Endothelial cell (in vitro differentiated cells): ENCODE results near the gene ABCC12. TPM values are rescaled to one million over a fixed set of nuclear protein-coding genes. Genes with fewer than 3 reads are reported as not detected.

Experiments used
- DNase-seq: peaks from one replicate; pipeline ENCODE4 v3.0.0; 2021; ENCODE audit warnings: low spot score
- H3K27ac Mint-ChIP-seq: one replicate; pipeline ENCODE4 v1.8.0; 2021; ENCODE audit warnings: mixed read lengths, inconsistent platforms; ENCODE audit not compliant: unreplicated experiment
- H3K27me3 Mint-ChIP-seq: one replicate; pipeline ENCODE4 v1.8.0; 2021; ENCODE audit warnings: mild to moderate bottlenecking, moderate library complexity, mixed read lengths, inconsistent platforms; ENCODE audit not compliant: unreplicated experiment
- H3K36me3 Mint-ChIP-seq: one replicate; pipeline ENCODE4 v1.8.0; 2021; ENCODE audit warnings: mild to moderate bottlenecking, low read depth, mixed read lengths, inconsistent platforms; ENCODE audit not compliant: unreplicated experiment
- H3K4me1 Mint-ChIP-seq: one replicate; pipeline ENCODE4 v1.8.0; 2021; ENCODE audit warnings: mild to moderate bottlenecking, mixed read lengths, inconsistent platforms; ENCODE audit not compliant: unreplicated experiment
- H3K4me3 Mint-ChIP-seq: one replicate; pipeline ENCODE4 v1.8.0; 2021; ENCODE audit warnings: mild to moderate bottlenecking, mixed read lengths, inconsistent platforms; ENCODE audit not compliant: unreplicated experiment
- H3K9me3 Mint-ChIP-seq: one replicate; pipeline ENCODE4 v1.8.0; 2021; ENCODE audit warnings: mixed read lengths, inconsistent platforms; ENCODE audit not compliant: unreplicated experiment
- total RNA-seq: library from RNA; stranded (reverse); fragmentation: NEBNext Ultra II Directional; extraction: Animal tissue kit (Norgen Biotek cat#: 25700); gene quantifications from one replicate; pipeline ENCODE4 v1.2.1, GENCODE V29; 2021; ENCODE audit not compliant: unreplicated experiment
- TF ChIP-seq, protein P1 (sequence below): fragments of 200-600 bp; sonication (generic); IDR thresholded peaks from one replicate; pipeline ENCODE4 v1.5.0; 2021; ENCODE audit warnings: antibody characterized with exemption; ENCODE audit not compliant: unreplicated experiment

The ABCC12 gene
- total RNA-seq, 1 donor from 2014 or later = 0.31 TPM

DNA sequence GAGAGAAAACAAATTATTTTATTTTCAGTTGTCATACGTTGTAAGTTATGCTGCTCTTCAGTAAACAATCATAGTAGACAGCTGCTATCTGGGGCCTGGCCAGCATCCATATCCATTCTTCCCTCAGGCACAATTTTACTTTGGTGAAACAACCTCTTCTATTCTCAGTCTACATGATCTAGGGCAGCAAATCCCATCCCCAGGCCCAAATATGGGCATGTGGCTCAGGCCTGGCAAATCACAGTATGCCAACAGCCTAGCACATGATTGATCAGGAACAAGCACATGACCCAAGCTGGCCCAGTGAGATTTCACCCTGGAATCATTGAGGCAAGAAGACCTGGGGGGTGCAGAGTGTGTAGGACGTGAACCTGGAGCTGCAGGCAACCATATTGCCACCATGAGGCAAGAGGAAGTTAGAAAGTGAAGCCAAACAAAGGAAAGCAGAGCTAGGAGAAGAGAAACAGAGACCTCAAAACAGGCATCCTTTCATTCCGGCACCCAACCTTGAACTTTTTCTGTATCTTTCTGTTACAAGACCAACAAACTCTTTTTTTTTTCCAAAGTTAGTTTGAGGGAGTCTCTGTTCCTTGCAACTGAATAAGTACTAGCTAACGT lies 10.3 kb upstream of the ABCC12 start:
- TF ChIP-seq, protein P1, sequence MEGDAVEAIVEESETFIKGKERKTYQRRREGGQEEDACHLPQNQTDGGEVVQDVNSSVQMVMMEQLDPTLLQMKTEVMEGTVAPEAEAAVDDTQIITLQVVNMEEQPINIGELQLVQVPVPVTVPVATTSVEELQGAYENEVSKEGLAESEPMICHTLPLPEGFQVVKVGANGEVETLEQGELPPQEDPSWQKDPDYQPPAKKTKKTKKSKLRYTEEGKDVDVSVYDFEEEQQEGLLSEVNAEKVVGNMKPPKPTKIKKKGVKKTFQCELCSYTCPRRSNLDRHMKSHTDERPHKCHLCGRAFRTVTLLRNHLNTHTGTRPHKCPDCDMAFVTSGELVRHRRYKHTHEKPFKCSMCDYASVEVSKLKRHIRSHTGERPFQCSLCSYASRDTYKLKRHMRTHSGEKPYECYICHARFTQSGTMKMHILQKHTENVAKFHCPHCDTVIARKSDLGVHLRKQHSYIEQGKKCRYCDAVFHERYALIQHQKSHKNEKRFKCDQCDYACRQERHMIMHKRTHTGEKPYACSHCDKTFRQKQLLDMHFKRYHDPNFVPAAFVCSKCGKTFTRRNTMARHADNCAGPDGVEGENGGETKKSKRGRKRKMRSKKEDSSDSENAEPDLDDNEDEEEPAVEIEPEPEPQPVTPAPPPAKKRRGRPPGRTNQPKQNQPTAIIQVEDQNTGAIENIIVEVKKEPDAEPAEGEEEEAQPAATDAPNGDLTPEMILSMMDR = no peak
- peak overlapping the region; percentile 94 for H3K27ac Mint-ChIP-seq
- peaks cover 7% of the 10 kb centered on the region for H3K27me3 Mint-ChIP-seq
- H3K36me3 Mint-ChIP-seq = no peaks in the 10 kb centered on the region
- DNase-seq = no peak
- no peaks in the 10 kb centered on the region for H3K9me3 Mint-ChIP-seq
- no peak overlapping the region for H3K4me3 Mint-ChIP-seq
- peaks cover 22% of the 10 kb centered on the region for H3K4me1 Mint-ChIP-seq

DNA sequence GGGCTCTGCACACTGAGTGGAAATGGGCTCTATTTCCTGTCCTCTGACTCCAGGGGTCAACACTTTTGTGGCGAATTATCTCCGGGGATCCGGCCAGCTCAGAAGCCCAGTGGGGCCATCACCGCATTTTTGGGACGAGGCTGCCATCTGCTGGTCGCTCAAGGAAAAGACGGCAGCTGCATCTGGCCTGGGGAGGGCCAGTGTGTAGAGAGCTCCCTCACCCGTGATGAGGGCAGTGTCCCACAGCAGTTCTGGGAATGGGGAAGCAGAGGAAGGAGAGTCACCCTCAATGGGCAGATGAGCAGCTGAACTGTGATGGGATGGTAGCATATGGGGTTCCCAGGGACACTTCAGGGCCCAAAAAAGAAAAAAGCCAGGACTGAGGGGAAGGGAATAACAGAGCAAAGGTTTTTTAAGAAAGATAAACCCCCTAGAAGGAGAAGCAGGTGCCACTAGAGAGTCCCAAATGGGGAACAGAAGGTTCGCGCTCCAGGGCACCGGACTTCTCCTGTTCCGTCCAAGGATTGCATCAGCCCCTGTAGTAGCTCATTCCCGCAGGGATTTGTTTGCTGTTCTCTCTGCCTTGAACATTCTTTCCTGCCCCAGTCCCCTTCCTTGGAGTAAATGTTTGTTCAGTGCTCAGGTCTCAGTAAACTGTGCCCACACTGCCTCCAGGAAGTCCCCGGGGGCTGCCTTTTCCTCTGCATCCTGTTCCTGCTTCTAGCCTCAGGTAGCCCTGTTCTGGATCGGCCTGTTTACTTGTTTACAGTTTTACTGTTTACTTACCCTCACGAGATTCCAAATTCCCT lies 9.3 kb upstream of the ABCC12 start:
- TF ChIP-seq, protein P1 = peak; percentile 91
- H3K27me3 Mint-ChIP-seq = peaks cover 7% of the 10 kb centered on the region
- peaks cover 22% of the 10 kb centered on the region for H3K4me1 Mint-ChIP-seq
- peak overlapping the region; percentile 94 for H3K27ac Mint-ChIP-seq
- peak; percentile 85 for DNase-seq
- no peaks in the 10 kb centered on the region for H3K36me3 Mint-ChIP-seq
- no peak overlapping the region for H3K4me3 Mint-ChIP-seq
- no peaks in the 10 kb centered on the region for H3K9me3 Mint-ChIP-seq

DNA sequence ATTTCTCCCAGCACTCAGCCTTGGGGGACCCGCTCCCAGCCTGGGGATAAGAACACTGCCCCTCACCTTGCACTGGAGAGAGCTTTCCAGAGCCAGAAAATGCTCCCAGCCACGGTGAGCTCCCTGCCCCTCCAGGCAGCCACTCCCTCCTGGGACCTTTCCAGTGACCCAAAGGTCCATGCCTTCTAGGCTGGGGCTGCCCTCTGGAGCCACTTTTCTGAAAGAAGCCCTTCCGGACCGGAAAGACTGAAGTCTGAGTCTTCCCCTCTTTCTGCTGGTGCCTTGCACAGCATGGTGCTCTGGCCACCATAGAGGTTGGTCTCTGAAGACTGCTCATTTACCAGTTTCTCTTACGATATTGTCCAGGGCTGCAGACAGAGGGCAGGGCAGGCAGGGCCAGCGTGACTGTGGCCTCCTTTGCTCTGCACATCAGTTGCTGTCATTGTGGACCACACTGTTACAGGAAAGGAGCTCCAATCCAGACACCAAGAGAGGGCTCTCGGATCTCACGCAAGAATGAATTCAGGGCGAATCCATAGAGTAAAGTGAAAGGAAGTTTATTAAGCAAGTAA lies 7.1 kb upstream of the ABCC12 start:
- no peaks in the 10 kb centered on the region for H3K36me3 Mint-ChIP-seq
- no peak overlapping the region for H3K27ac Mint-ChIP-seq
- H3K4me3 Mint-ChIP-seq = no peak overlapping the region
- H3K27me3 Mint-ChIP-seq = peaks cover 7% of the 10 kb centered on the region
- TF ChIP-seq, protein P1 = no peak
- H3K4me1 Mint-ChIP-seq = peaks cover 22% of the 10 kb centered on the region
- no peak for DNase-seq
- no peaks in the 10 kb centered on the region for H3K9me3 Mint-ChIP-seq

DNA sequence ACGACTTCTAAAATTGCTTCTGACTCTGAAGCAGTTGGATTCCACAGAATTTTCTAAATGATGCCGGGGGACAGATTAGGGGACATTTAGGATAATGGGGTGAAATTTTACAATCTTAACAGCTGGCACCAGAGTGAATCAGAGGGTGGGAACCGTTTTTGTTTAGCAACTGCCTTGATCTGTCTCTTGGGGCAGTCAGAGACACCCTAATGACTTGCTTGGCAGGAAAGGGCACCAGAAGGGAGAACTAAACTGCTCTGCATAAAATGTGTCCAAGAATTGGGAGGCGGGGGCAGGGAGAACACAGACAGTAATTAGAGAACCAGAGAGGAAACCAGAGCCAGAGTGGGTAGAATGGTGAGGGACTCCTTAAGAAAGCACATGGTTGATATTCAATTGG lies 6.1 kb upstream of the ABCC12 start:
- Mint-ChIP-seq H3K27me3 (peaks cover 7% of the 10 kb centered on the region), H3K27ac (no peak overlapping the region), H3K36me3 (no peaks in the 10 kb centered on the region), H3K4me1 (peaks cover 22% of the 10 kb centered on the region), H3K4me3 (no peak overlapping the region), H3K9me3 (no peaks in the 10 kb centered on the region)
- no peak for DNase-seq
- TF ChIP-seq, protein P1 = no peak

DNA sequence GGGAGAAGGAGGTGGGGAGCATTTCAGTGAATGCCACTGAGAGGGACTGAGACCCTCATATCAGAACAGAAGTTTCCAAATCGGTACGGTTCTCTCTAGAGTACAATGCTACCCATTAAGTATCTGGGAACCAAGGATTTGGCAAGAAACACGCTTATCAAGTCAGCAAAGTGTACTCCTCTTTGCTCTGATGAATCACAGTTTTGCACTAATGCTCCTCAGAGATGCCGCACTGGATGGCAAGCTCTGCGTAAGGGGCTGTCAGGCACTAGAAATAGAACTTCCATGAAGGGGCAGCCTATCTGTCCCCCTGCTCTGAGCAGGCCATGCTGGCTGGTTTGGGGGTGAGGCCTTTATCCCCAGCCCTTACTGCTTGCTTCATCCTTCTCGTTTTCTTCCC lies 4.8 kb upstream of the ABCC12 start:
- peaks cover 16% of the 10 kb centered on the region for H3K4me1 Mint-ChIP-seq
- H3K27me3 Mint-ChIP-seq = peaks cover 2% of the 10 kb centered on the region
- TF ChIP-seq, protein P1 = no peak
- no peaks in the 10 kb centered on the region for H3K36me3 Mint-ChIP-seq
- no peak overlapping the region for H3K27ac Mint-ChIP-seq
- no peak overlapping the region for H3K4me3 Mint-ChIP-seq
- H3K9me3 Mint-ChIP-seq = no peaks in the 10 kb centered on the region
- no peak for DNase-seq
